Activated CD4-positive, CD25-positive, alpha-beta regulatory T cell treated with anti-CD3 and anti-CD28 coated beads, Interleukin-2, amount 50 U/mL, for 16 hours (primary cell): ENCODE measurements around the gene CHI3L1.

ENCODE experiments used
- DNase-seq: peaks from one replicate; pipeline ENCODE4 v3.0.0-alpha.2; 2020; ENCODE audit warnings: low read depth, low spot score

The CHI3L1 gene

DNA sequence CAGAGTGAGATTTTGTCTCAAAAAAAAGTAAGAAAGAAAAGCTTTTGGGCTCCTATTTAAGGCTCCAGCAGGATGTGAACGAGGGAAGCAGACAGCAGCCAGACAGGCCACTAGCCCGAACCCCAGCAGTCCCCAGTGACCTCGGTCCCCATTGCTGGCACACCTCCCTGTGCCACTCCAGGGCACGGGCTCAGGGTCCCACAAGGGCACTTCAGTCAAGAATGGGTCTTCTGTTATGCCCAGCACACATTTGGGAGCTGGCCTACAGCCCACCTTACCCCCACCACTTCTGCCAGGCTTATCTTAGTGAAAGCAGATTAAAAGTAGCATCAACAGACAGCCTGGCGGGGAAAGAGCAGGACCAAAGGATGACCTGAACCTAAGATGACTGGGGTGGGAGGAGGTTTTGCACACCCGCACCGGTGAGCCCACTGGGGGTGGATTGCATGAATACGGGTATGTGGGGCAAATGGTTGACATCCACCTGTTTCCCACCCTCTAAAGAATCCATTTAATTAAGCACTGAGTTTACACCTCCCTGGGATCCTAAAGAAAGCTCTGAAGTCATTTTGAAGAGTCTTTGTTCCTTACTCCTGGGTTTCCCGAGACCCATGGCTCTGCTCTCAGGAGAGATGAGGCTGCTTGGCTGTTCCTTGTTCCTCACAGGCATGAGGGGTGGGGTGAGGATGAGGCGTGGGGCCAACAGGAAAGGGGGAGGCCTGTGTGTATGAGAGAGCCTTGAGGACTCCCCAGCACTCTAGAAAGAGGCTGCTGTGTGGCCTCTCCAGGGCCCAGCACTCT lies 4.7 kb downstream of the CHI3L1 start:
- no peak for DNase-seq

DNA sequence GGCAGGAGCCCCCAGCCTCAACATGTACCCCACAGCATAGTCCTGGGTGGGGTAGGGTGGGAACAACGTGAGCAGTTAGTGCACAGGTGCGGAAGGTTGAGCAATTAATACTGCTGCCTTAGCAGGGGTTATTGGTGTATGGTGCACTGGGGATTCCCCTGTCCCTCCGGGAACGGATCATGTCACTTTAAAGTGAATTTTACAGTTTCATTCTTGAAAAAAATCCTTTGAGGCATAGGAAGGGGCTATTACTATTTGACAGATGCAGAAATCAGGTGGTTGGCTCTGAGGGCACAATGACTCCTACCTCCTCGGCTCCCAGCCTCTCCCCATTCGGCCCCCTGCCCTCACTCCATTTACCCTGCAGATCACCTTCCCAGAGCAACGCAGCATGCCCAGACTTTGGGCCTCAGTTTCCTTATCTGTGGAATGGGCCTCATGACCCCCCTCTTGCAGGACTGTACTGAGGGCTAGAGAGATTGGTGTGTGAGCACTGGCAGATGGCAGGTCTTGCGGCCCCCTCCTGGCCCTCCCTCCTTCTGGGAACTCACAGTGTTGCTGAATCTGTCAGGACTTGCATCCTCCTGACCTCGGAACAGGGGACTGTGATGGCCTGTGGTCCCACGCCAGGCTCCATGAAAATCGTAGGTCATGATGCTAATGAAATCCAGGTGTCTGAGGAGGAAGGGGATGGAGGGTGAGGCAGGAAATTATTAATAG lies 5.7 kb downstream of the CHI3L1 start:
- no peak for DNase-seq

DNA sequence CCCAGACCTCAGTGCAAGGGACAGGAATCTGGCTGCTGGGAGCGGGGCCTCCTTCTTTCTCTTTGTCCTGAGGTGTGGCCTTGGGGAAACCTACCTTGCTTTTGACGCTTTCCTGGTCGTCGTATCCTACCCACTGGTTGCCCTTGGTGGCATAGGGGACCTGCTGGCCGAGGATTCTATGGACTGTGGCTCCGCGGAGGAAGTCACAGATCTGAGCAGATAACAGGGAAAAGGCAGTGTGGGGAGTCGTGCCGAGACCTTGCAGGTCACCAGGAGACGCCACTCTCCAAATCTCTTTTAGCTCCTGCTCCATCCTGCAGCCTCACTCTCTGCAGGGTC lies 6.9 kb downstream of the CHI3L1 start:
- DNase-seq: no peak

DNA sequence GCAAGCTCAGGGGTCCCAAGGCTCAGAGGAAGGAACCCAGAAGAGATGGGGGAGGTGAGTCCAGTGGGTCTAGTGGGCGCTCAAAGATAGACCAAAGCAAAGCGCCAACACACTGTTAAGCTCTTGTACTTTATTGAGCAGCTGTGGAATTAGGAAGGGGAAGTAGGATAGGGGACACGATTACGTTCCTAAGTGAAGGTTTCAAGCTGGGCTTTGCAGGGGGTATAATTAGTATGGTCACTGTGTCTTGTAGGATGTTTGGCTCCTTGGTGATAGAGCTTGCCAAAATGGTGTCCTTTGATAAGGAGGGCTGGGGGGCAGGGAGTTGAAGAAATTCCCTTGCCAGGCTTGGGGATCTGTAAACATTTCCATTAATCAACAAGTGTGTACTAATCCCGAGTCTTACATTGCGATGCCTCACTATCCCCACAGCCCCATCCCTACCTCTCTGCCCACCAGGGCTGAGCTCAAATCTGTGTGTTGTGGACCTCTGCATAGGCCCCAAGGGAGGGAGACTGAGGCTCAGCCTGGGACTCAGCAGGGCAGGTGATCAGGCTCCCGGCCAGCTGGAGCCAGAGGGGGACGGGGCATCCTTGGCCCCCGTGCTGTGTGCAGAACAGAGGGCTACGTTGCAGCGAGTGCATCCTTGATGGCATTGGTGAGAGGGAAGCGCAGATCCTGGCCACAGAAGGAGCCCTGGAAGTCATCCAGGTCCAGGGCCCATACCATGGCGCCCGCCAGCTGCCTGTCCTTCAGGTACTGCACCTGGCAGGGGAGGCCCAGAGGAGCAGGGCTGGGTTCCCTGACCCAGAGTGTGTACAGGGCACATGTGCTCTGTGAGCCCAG lies 7.5 kb downstream of the CHI3L1 start:
- no peak for DNase-seq

- no peak for DNase-seq
These were observed 8.4 kb downstream of the CHI3L1 start for GRCh38 chr1:203178083-203178482.

GRCh38 chr1:203177470-203178039 lies 8.9 kb downstream of the CHI3L1 start:
- no peak for DNase-seq

DNA sequence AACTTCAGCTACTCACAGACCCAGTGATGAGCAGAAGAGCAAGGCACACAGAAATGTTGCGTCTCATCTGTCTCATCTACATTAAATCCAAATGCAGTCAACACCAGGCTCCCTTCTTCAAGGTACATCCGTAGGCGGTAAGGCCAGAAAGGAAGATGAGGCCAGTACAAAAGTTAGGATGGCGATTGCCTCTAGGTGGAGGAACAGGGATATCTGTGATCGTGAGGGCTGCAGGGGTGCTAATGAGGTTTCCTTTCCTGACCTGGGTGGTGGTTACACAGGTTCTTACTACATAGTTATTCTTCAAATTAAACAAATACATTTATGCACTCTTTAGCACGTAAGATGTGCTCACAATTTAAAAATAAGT lies 9.5 kb downstream of the CHI3L1 start:
- DNase-seq: no peak

DNA sequence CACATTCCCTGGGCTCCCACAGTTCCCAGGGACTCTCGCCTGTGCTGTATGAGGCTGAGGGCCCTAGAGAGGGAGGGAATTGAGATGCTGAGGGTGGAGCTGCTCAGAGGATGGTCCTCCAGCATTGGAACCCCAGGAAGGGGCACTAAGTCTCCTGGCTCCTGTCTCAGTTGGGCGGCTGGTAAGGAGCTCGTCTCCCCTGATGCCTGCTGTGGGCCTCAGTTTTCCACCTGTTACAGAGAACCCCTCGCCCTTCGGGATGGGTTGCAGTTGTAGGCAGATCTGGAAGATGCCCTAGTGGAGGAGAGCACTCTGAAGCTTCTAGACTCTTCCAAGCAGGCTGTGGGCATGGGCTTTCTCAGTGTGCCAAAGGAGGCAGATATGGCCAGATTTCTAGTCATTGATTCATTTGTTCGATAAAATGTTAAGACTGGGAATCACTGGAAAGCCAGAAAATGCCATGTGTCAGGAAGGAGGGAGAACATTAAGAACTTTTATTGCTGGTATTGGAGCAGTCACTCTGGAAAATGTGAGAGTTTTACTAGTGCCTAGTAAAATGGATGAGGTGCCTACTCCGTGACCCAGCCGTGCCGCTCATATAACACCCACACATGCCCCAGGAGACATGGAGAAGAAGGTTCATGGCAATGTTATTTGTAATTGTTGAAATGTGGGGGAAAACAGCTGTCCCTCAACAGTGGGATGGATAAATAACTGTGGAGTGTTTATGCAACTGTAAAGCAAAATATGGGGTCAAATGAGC lies 10.1 kb downstream of the CHI3L1 start:
- no peak for DNase-seq

- DNase-seq: no peak
These were observed 10.7 kb downstream of the CHI3L1 start for GRCh38 chr1:203175827-203176241.

DNA sequence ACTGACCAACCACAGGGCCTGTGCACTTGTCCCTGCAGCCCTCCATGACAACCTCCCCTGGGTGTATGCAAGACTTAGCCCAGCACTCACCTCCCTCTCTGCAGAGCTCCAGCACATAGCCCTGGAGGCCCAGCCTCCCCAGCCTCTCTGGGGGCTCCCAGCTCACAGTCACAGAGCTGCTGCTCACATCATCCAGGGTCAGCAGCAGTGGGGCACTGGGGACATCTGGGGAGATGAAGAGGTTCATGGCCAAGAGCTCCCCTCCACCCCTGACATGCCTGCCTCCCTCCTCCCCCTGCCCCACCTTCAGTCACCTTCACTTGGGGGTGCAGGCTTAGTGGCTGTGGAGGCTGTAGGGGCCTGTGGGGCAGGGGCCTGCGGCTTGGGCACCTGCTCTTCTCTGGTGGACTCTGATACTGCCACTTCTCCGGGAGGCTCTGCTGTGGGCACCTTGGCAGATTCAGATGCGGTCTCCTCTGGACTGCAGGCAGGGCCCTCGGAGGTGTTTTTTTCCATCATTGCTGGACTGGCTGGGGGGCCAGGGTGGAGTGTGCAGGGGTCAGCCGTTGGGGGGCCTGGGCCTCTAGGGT lies 11.2 kb downstream of the CHI3L1 start, which contains the start of gene MYBPH:
Gene MYBPH (minus strand): TSS at position 590 of the 590 bp plus-strand sequence. CDS start 71 bp downstream, at position 519.
- no peak for DNase-seq

- DNase-seq: no peak
These were observed 12.0 kb downstream of the CHI3L1 start for GRCh38 chr1:203174324-203174985.

GRCh38 chr1:203173566-203173965 lies 12.9 kb downstream of the CHI3L1 start:
- DNase-seq: no peak

- no peak for DNase-seq
These were observed 13.4 kb downstream of the CHI3L1 start for GRCh38 chr1:203173011-203173555.

DNA sequence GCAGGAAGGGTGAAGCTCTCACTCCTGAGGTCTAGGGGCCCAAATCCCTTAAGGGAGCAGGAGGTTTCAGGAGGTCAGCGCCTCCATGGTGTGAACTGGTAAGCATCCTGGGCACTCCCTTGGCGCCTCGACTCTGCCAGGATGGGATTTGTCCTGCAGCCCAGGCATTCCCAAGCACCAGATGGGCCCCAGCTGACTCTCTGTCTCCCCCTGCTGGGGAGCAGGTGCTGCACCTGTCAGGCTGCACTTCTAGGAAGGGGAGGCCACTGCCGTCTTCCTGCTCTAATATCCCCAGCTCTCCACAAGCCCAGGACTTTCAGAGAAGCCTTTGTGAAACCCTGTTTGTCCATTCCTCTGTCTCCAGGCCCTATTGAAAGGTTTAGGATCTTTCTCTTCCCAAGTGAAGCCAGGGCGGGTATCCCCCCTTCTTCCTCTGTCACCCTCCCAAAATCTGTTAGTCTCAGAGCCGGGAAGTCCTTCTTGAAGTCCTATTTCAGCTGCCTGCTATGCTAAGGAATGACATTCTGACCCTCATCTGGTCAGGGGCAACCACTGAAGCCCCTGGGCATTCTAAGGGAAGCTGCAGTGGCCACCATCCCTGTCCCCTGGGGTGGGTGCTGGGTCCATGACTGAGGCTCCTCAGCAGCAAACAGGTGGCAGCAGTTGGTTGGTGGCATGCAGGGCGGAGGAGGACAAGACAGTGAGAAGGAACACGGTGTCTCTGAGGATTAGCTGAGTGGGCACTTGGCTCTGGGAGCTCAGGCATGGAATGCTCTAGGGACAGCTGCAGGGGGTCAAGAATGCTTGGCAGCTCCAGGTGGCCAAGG lies 14.1 kb downstream of the CHI3L1 start:
- no peak for DNase-seq

GRCh38 chr1:203171341-203172183 lies 14.9 kb downstream of the CHI3L1 start:
- DNase-seq: no peak

- DNase-seq: no peak
These were observed 15.7 kb downstream of the CHI3L1 start for GRCh38 chr1:203170625-203171330.

- no peak for DNase-seq
These were observed 16.6 kb downstream of the CHI3L1 start for GRCh38 chr1:203169770-203170520.
